HG02763 (cell line): ENCODE measurements around the gene PNPLA6.

Experiments used
- ATAC-seq: cut with Tn5 transposase; IDR thresholded peaks from one replicate; pipeline ENCODE4 v1.9.1; 2021; ENCODE audit warnings: mild to moderate bottlenecking, moderate library complexity; ENCODE audit not compliant: unreplicated experiment

The PNPLA6 gene

GRCh38 chr19:7595466-7596133 is 60.1 kb downstream of the PNPLA6 start, which contains the start of gene CAMSAP3:
Gene CAMSAP3, plus strand, starts transcription at chr19:7595863. Its CDS starts 140 bp downstream, at chr19:7596003.
- peak; percentile 58 for ATAC-seq

GRCh38 chr19:7596211-7596937 is 60.9 kb downstream of the PNPLA6 start:
- ATAC-seq: peak; percentile 16

- ATAC-seq: no peak
Observed at GRCh38 chr19:7597689-7598088, 62.2 kb downstream of the PNPLA6 start.

- no peak for ATAC-seq
Observed at GRCh38 chr19:7598180-7598579, 62.7 kb downstream of the PNPLA6 start.

GRCh38 chr19:7600721-7601120 is 65.2 kb downstream of the PNPLA6 start:
- no peak for ATAC-seq

- no peak for ATAC-seq
Observed at GRCh38 chr19:7602240-7602934, 66.9 kb downstream of the PNPLA6 start.

- no peak for ATAC-seq
Observed at GRCh38 chr19:7602935-7603497, 67.5 kb downstream of the PNPLA6 start.

GRCh38 chr19:7603919-7604318 is 68.4 kb downstream of the PNPLA6 start:
- ATAC-seq: no peak

- ATAC-seq: no peak
Observed at GRCh38 chr19:7605490-7606222, 70.1 kb downstream of the PNPLA6 start.

GRCh38 chr19:7606289-7606688 is 70.8 kb downstream of the PNPLA6 start:
- ATAC-seq: no peak

GRCh38 chr19:7607212-7607873 is 71.8 kb downstream of the PNPLA6 start:
- no peak for ATAC-seq

GRCh38 chr19:7607874-7608560 is 72.5 kb downstream of the PNPLA6 start:
- no peak for ATAC-seq

- ATAC-seq: no peak
Observed at GRCh38 chr19:7610491-7611240, 75.1 kb downstream of the PNPLA6 start.
